Measurements from ENCODE around the gene ADCK1. TPM values are rescaled to one million over a fixed set of nuclear protein-coding genes. Genes with fewer than 3 reads are reported as not detected.
"Not testable (repeated sequence)": the region's sequence is repeated elsewhere in the genome, so short reads cannot be mapped to it uniquely, and the experiment has no call there.

ADCK1 gene
- total and polyA plus RNA-seq, 5 experiments from 2014 or later = 5.2 to 7.3 (median 7.0) TPM

DNA sequence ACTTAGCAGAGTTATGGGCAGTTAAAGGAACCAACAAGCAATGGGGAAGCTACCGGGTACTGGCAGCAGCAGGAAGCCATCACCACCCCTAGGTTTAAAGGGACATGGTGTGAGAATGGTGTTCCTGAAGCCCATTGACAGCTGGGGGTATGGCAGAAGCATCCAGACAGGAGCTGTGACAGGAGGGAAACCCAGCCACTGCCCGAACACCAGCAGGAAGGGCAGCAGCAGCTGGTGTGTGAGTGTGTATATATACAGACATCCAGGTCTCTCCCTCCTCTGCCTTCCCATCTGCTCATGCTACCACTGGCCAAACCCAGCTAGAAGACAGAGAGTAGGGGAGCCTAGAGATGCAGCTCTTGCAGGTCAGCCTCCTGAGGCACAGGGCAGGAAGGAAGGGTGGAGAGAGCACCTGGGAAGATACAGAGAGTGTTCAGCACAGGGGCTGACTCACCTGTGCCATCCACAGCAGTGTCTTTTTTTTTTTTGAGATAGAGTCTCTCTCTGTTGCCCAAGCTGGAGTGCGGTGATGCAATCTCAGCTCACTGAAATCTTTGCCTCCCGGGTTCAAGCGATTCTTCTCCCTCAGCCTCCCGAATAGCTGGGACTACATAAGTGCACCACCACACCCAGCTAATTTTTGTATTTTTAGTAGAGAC lies 9.2 kb upstream of the ADCK1 start:
- no peaks in the 10 kb centered on the region for H3K9me3 Mint-ChIP-seq
- peaks cover 4 to 32% (median 10%) of the 10 kb centered on the region in 5 donors for H3K27me3 Mint-ChIP-seq
- no peaks in the 10 kb centered on the region for H3K4me1 Mint-ChIP-seq
- H3K36me3 Mint-ChIP-seq = no peaks in the 10 kb centered on the region
- no peak overlapping the region for H3K27ac Mint-ChIP-seq
- ATAC-seq (no peak), DNase-seq (no peak)
- H3K4me3 Mint-ChIP-seq = no peak overlapping the region
- POLR2A ChIA-PET = no interaction called here

GRCh38 chr14:77791225-77791600 lies 8.7 kb upstream of the ADCK1 start:
- H3K4me1 Mint-ChIP-seq = no peaks in the 10 kb centered on the region
- no peaks in the 10 kb centered on the region for H3K9me3 Mint-ChIP-seq
- POLR2A ChIA-PET = interaction anchor here (0.5 kb wide), 1 partner anchor 25 kb away, joined by 3 read pairs; no protein-coding TSS in a partner anchor
- no peak overlapping the region for H3K4me3 Mint-ChIP-seq
- no peak overlapping the region for H3K27ac Mint-ChIP-seq
- H3K36me3 Mint-ChIP-seq = no peaks in the 10 kb centered on the region
- no peak for DNase-seq
- peaks cover 4 to 32% (median 10%) of the 10 kb centered on the region in 5 donors for H3K27me3 Mint-ChIP-seq
- ATAC-seq = no peak

GRCh38 chr14:77793255-77793654 lies 6.7 kb upstream of the ADCK1 start:
- POLR2A ChIA-PET, H3K4me3 Mint-ChIP-seq, H3K9me3 Mint-ChIP-seq, ATAC-seq, H3K36me3 Mint-ChIP-seq, DNase-seq, H3K4me1 Mint-ChIP-seq, H3K27ac Mint-ChIP-seq: not testable (repeated sequence)
- peaks cover 4 to 31% (median 10%) of the 10 kb centered on the region in 5 donors for H3K27me3 Mint-ChIP-seq

GRCh38 chr14:77794357-77794756 lies 5.6 kb upstream of the ADCK1 start:
- Mint-ChIP-seq H3K27me3 (peaks cover 4 to 27% (median 10%) of the 10 kb centered on the region in 5 donors), H3K4me3 (no peak overlapping the region)
- no peak for ATAC-seq

DNA sequence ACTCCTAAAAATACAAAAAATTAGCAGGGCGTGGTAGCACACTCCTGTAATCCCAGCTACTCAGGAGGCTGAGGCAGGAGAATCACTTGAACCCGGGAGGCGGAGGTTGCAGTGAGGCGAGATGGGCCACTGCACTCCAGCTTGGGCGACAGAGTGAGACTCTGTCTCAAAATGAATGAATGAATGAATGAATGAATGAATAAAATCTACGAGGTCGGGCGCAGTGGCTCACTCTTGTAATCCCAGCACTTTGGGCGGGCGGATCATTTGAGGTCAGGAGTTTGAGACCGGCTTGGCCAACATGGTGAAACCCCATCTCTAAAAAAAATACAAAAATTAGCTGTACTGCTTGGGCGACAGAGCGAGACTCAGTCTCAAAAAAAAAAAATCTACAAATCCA lies 453 bp upstream of the ADCK1 start:
- DNase-seq, H3K27me3 Mint-ChIP-seq, H3K9me3 Mint-ChIP-seq, H3K36me3 Mint-ChIP-seq: not testable (repeated sequence)
- Mint-ChIP-seq H3K4me3 (peak overlapping the region; percentile 84 to 91 (median 87)), H3K27ac (peak overlapping the region in 9 of 10 donors; percentile 77 to 91 (median 87)), H3K4me1 (peaks cover 3 to 24% (median 12%) of the 10 kb centered on the region in 4 donors)
- ATAC-seq = peak; percentile 2 to 8
- POLR2A ChIA-PET = interaction anchor here (0.7 to 1.9 kb wide), 2 partner anchors 39 to 93 kb away, joined by 3 to 15 read pairs; partner anchors contain the start of gene SNW1

More at GRCh38 chr14:77794357-77794756, 5.6 kb upstream of the ADCK1 start:
- no peak for DNase-seq
- no peaks in the 10 kb centered on the region for H3K9me3 Mint-ChIP-seq
- no peaks in the 10 kb centered on the region for H3K36me3 Mint-ChIP-seq
- POLR2A ChIA-PET = no interaction called here
- peaks cover 0 to under 1% (median 0%) of the 10 kb centered on the region in 4 donors for H3K4me1 Mint-ChIP-seq
- H3K27ac Mint-ChIP-seq = peak overlapping the region in 1 of 10 donors; percentile 2

GRCh38 chr14:77800814-77801213 lies 905 bp downstream of the ADCK1 start:
- ATAC-seq (no peak), DNase-seq (no peak)
- H3K4me3 Mint-ChIP-seq = peak overlapping the region; percentile 84 to 91 (median 87)
- no peaks in the 10 kb centered on the region for H3K27me3 Mint-ChIP-seq
- H3K27ac Mint-ChIP-seq = peak overlapping the region in 8 of 10 donors; percentile 60 to 93 (median 86)
- H3K4me1 Mint-ChIP-seq = peaks cover 3 to 28% (median 14%) of the 10 kb centered on the region in 4 donors
- H3K9me3 Mint-ChIP-seq = no peaks in the 10 kb centered on the region
- H3K36me3 Mint-ChIP-seq = no peaks in the 10 kb centered on the region
- POLR2A ChIA-PET = interaction anchor here (0.8 to 1.9 kb wide), 2 partner anchors 37 to 40 kb away, joined by 3 to 15 read pairs; partner anchors contain the start of gene SNW1

DNA sequence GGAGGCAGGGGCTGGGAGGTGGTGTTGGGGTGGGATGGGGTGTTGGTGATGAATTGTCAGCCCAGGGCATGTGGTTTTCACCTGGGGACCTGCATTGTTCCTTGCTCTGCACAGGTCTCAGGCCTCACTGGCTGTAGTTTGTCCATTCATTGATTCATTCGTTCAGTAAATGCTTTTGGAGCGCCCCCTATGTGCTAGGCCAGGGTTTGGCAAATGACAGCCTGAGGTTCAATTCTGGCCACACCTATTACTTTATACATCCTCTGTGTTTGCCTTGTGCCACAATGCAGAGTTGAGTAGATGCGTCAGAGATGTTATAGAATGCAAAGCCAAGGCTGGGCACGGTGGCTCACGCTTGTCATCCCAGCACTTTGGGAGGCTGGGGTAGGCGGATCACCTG lies 4.7 kb downstream of the ADCK1 start:
- H3K36me3 Mint-ChIP-seq = no peaks in the 10 kb centered on the region
- DNase-seq = peak in 1 of 10 donors; percentile 3

GRCh38 chr14:77805706-77806105 lies 5.8 kb downstream of the ADCK1 start:
- Mint-ChIP-seq H3K27ac (no peak overlapping the region), H3K36me3 (no peaks in the 10 kb centered on the region), H3K4me1 (peaks cover 1 to 29% (median 7%) of the 10 kb centered on the region in 4 donors), H3K4me3 (no peak overlapping the region), H3K27me3 (no peaks in the 10 kb centered on the region), H3K9me3 (no peaks in the 10 kb centered on the region)
- ATAC-seq (no peak), DNase-seq (no peak)
- POLR2A ChIA-PET = no interaction called here

More for the DNA sequence above, 4.7 kb downstream of the ADCK1 start:
- POLR2A ChIA-PET = no interaction called here
- Mint-ChIP-seq H3K4me1 (peaks cover 7 to 34% (median 11%) of the 10 kb centered on the region in 4 donors), H3K27ac (peak overlapping the region in 1 of 10 donors; percentile 76), H3K4me3 (no peak overlapping the region), H3K9me3 (no peaks in the 10 kb centered on the region), H3K27me3 (no peaks in the 10 kb centered on the region)
- ATAC-seq = no peak

GRCh38 chr14:77808250-77808649 lies 8.3 kb downstream of the ADCK1 start:
- Mint-ChIP-seq H3K36me3 (no peaks in the 10 kb centered on the region), H3K4me3 (no peak overlapping the region), H3K4me1 (peaks cover 0 to 35% (median 6%) of the 10 kb centered on the region in 4 donors), H3K27me3 (no peaks in the 10 kb centered on the region), H3K27ac (peak overlapping the region in 1 of 10 donors; percentile 18), H3K9me3 (no peaks in the 10 kb centered on the region)
- no peak for DNase-seq
- POLR2A ChIA-PET = no interaction called here
- no peak for ATAC-seq

GRCh38 chr14:77809011-77809410 lies 9.1 kb downstream of the ADCK1 start:
- POLR2A ChIA-PET = no interaction called here
- Mint-ChIP-seq H3K4me3 (no peak overlapping the region), H3K4me1 (peaks cover 0 to 33% (median 6%) of the 10 kb centered on the region in 4 donors), H3K9me3 (no peaks in the 10 kb centered on the region), H3K27me3 (no peaks in the 10 kb centered on the region), H3K27ac (peak overlapping the region in 1 of 10 donors; percentile 90), H3K36me3 (no peaks in the 10 kb centered on the region)
- no peak for DNase-seq
- ATAC-seq = no peak

- ATAC-seq (no peak), DNase-seq (no peak)
- POLR2A ChIA-PET = no interaction called here
- H3K9me3 Mint-ChIP-seq = no peaks in the 10 kb centered on the region
- no peak overlapping the region for H3K4me3 Mint-ChIP-seq
- H3K27ac Mint-ChIP-seq = peak overlapping the region in 1 of 10 donors; percentile 68
- peaks cover 0 to 30% (median 3%) of the 10 kb centered on the region in 4 donors for H3K4me1 Mint-ChIP-seq
- H3K36me3 Mint-ChIP-seq = no peaks in the 10 kb centered on the region
- no peaks in the 10 kb centered on the region for H3K27me3 Mint-ChIP-seq
These were observed 12.1 kb downstream of the ADCK1 start for GRCh38 chr14:77812028-77812427.

- H3K4me3 Mint-ChIP-seq, DNase-seq, H3K27me3 Mint-ChIP-seq, ATAC-seq, POLR2A ChIA-PET, H3K9me3 Mint-ChIP-seq, H3K36me3 Mint-ChIP-seq: not testable (repeated sequence)
- Mint-ChIP-seq H3K27ac (peak overlapping the region in 1 of 10 donors; percentile 77), H3K4me1 (peaks cover 0 to 30% (median 3%) of the 10 kb centered on the region in 4 donors)
These were observed 12.8 kb downstream of the ADCK1 start for GRCh38 chr14:77812682-77813081.

- DNase-seq = no peak
- H3K4me1 Mint-ChIP-seq = peaks cover 0 to 3% (median 0%) of the 10 kb centered on the region in 4 donors
- peak overlapping the region in 1 of 10 donors; percentile 48 for H3K27ac Mint-ChIP-seq
- POLR2A ChIA-PET = no interaction called here
- H3K4me3 Mint-ChIP-seq = no peak overlapping the region
- H3K27me3 Mint-ChIP-seq = no peaks in the 10 kb centered on the region
- no peaks in the 10 kb centered on the region for H3K9me3 Mint-ChIP-seq
- no peak for ATAC-seq
- peaks cover 6 to 73% (median 38%) of the 10 kb centered on the region in 3 donors for H3K36me3 Mint-ChIP-seq
These were observed 22.4 kb downstream of the ADCK1 start for GRCh38 chr14:77822307-77822706.
